Activated CD8-positive, alpha-beta memory T cell treated with anti-CD3 and anti-CD28 coated beads, Interleukin-2, amount 50 U/mL, for 4 hours (primary cell): ENCODE data around the gene SGCG.
"Not testable (repeated sequence)": the region's sequence is repeated elsewhere in the genome, so short reads cannot be mapped to it uniquely, and the experiment has no call there.

ENCODE experiments used
- DNase-seq: peaks from one replicate; pipeline ENCODE4 v3.0.0-alpha.2; 2020

Gene SGCG

GRCh38 chr13:23180711-23181110 lies at the start of gene SGCG:
SGCG (plus strand) TSS chr13:23180979; CDS start chr13:23203695, 22,716 bp downstream.
- DNase-seq = no peak

GRCh38 chr13:23134542-23134941 lies 46.2 kb upstream of the SGCG start:
- no peak for DNase-seq

- DNase-seq = no peak
These were observed 40.3 kb upstream of the SGCG start for GRCh38 chr13:23140492-23140891.

- no peak for DNase-seq
These were observed 38.8 kb upstream of the SGCG start for GRCh38 chr13:23141964-23142363.

- not testable (repeated sequence) for DNase-seq
These were observed 38.2 kb upstream of the SGCG start for GRCh38 chr13:23142607-23143006.

GRCh38 chr13:23144431-23144830 lies 36.3 kb upstream of the SGCG start:
- DNase-seq = no peak

- no peak for DNase-seq
These were observed 34.8 kb upstream of the SGCG start for GRCh38 chr13:23146006-23146405.

GRCh38 chr13:23146811-23147625 lies 33.8 kb upstream of the SGCG start:
- no peak for DNase-seq

- DNase-seq = no peak
These were observed 33.0 kb upstream of the SGCG start for GRCh38 chr13:23147827-23148226.

GRCh38 chr13:23157781-23158180 lies 23.0 kb upstream of the SGCG start:
- no peak for DNase-seq

- DNase-seq = no peak
These were observed 21.5 kb upstream of the SGCG start for GRCh38 chr13:23159205-23159759.

- no peak for DNase-seq
These were observed 20.8 kb upstream of the SGCG start for GRCh38 chr13:23159760-23160637.

- DNase-seq = no peak
These were observed 19.9 kb upstream of the SGCG start for GRCh38 chr13:23160638-23161480.

GRCh38 chr13:23161481-23161825 lies 19.3 kb upstream of the SGCG start:
- no peak for DNase-seq

GRCh38 chr13:23175920-23176319 lies 4.9 kb upstream of the SGCG start:
- no peak for DNase-seq

- no peak for DNase-seq
These were observed 1.4 kb downstream of the SGCG start for GRCh38 chr13:23182142-23182541.

- DNase-seq = no peak
These were observed 2.5 kb downstream of the SGCG start for GRCh38 chr13:23183292-23183691.

GRCh38 chr13:23185542-23185941 lies 4.8 kb downstream of the SGCG start:
- no peak for DNase-seq

- no peak for DNase-seq
These were observed 21.1 kb downstream of the SGCG start for GRCh38 chr13:23201870-23202269.

- DNase-seq = no peak
These were observed 21.6 kb downstream of the SGCG start for GRCh38 chr13:23202383-23202782.

GRCh38 chr13:23203516-23203915 lies 22.7 kb downstream of the SGCG start:
- DNase-seq = no peak

- no peak for DNase-seq
These were observed 25.0 kb downstream of the SGCG start for GRCh38 chr13:23205807-23206206.

- no peak for DNase-seq
These were observed 31.9 kb downstream of the SGCG start for GRCh38 chr13:23212671-23213070.
